ENCODE measurements around the gene DOK1. TPM values are rescaled to one million over a fixed set of nuclear protein-coding genes. Genes with fewer than 3 reads are reported as not detected.

The DOK1 gene
- polyA plus RNA-seq, 3 donors, result 48.0 to 53.6 (median 49.3) TPM

DNA sequence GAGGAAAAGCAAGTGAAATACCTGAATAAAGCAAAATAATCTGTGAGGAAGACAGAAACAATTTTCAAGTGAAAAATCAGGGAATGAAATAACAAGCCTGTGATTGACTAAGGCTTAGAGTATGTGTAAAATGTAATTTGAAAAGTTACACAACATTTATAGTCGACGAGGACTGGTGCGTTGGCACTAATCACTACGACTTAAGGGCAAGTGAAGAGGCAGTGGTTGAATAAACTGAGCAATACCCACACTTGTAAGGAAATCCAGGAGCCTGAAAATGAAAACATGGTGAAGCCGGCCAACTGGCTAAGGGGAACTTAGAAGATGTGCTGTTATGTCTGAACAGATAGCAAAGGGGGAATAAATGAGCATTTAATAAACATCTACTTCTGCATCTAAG, 13.4 kb downstream of the DOK1 start:
- Mint-ChIP-seq H3K4me1 (peaks cover 56% of the 10 kb centered on the region), H3K9me3 (peaks cover 0 to 3% (median 0%) of the 10 kb centered on the region in 7 donors), H3K27me3 (ENCODE audit: low read depth in 3 of 3) (no peaks in the 10 kb centered on the region), H3K27ac (peak overlapping the region in 5 of 7 donors; percentile 51 to 78 (median 57)), H3K4me3 (no peak overlapping the region), H3K36me3 (peaks cover 0 to 4% of the 10 kb centered on the region in 2 donors)
- no peak overlapping the region for H3K4me2 ChIP-seq (replicated peaks; ENCODE audit: extremely low read depth, low read length, poor library complexity, severe bottlenecking)
- intact Hi-C loops (cut with micrococcal nuclease), result no loop called here
- peak overlapping the region; percentile 31 for H2AFZ ChIP-seq (ENCODE audit: insufficient read depth, low read depth, low read length, poor library complexity, severe bottlenecking)
- no peaks in the 10 kb centered on the region for H3K9me3 ChIP-seq (replicated peaks in 1 of 2; ENCODE audit: control insufficient read depth in 1 of 2, insufficient read depth in 1 of 2, low read length in 2 of 2)
- H3K4me1 ChIP-seq (ENCODE audit: control insufficient read depth in 1 of 2, insufficient read depth in 2 of 2, low read length in 2 of 2), result peaks cover 61 to 69% of the 10 kb centered on the region in 2 donors
- H3K4me3 ChIP-seq (replicated peaks in 1 of 3; ENCODE audit: low read depth in 2 of 3, low read length in 3 of 3), result no peak overlapping the region
- TF ChIP-seq, protein P1, sequence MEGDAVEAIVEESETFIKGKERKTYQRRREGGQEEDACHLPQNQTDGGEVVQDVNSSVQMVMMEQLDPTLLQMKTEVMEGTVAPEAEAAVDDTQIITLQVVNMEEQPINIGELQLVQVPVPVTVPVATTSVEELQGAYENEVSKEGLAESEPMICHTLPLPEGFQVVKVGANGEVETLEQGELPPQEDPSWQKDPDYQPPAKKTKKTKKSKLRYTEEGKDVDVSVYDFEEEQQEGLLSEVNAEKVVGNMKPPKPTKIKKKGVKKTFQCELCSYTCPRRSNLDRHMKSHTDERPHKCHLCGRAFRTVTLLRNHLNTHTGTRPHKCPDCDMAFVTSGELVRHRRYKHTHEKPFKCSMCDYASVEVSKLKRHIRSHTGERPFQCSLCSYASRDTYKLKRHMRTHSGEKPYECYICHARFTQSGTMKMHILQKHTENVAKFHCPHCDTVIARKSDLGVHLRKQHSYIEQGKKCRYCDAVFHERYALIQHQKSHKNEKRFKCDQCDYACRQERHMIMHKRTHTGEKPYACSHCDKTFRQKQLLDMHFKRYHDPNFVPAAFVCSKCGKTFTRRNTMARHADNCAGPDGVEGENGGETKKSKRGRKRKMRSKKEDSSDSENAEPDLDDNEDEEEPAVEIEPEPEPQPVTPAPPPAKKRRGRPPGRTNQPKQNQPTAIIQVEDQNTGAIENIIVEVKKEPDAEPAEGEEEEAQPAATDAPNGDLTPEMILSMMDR (IDR thresholded peaks at IDR 0.05), result no peak
- 0% methylated on average over 1 of the region's 5 CpGs for WGBS (ENCODE audit: insufficient coverage)
- no peaks in the 10 kb centered on the region for H4K20me1 ChIP-seq (ENCODE audit: insufficient read depth, low read length)
- H3K9ac ChIP-seq (ENCODE audit: insufficient read depth, low read length, poor library complexity, severe bottlenecking), result no peak overlapping the region
- H3K36me3 ChIP-seq (replicated peaks in 1 of 2; ENCODE audit: control insufficient read depth in 1 of 2, insufficient read depth in 2 of 2, low read length in 2 of 2), result no peaks in the 10 kb centered on the region
- H3K27me3 ChIP-seq (ENCODE audit: control insufficient read depth in 2 of 2, insufficient read depth in 2 of 2, low read length in 2 of 2), result no peaks in the 10 kb centered on the region
- H3K27ac ChIP-seq (ENCODE audit: low read depth in 1 of 2, low read length in 2 of 2), result peak overlapping the region in 1 of 2 donors; percentile 21
- no peaks in the 10 kb centered on the region for H3K79me2 ChIP-seq (ENCODE audit: insufficient read depth, low read length)
- no peak for DNase-seq

DNA sequence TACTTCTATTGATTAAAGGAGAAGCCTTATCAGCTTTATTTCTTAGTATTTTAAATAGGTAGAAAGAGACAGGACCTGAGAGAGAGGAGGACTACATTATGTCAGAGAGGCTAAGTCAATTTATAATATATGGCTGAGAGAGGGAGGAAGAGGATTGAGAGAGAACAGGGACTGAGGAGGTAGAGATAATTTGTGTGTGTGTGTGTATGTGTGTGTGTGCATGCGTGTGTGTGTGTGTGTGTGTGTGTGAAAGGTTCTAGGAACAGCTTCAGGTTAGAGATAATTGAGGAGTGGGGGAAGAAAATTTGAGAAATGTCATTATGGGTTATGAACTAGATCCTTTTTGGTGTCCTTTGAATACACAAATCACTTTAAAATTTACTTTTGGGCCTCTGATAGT, 15.2 kb downstream of the DOK1 start:
- no peaks in the 10 kb centered on the region for H3K27me3 ChIP-seq (ENCODE audit: control insufficient read depth in 2 of 2, insufficient read depth in 2 of 2, low read length in 2 of 2)
- H4K20me1 ChIP-seq (ENCODE audit: insufficient read depth, low read length), result no peaks in the 10 kb centered on the region
- Mint-ChIP-seq H3K9me3 (peaks cover 0 to 3% (median 0%) of the 10 kb centered on the region in 7 donors), H3K27me3 (ENCODE audit: low read depth in 3 of 3) (no peaks in the 10 kb centered on the region), H3K36me3 (peaks cover 0 to 4% of the 10 kb centered on the region in 2 donors), H3K4me3 (no peak overlapping the region), H3K27ac (peak overlapping the region in 1 of 7 donors; percentile 83), H3K4me1 (peaks cover 63% of the 10 kb centered on the region)
- no peak overlapping the region for H3K4me3 ChIP-seq (replicated peaks in 1 of 3; ENCODE audit: low read depth in 2 of 3, low read length in 3 of 3)
- WGBS (ENCODE audit: insufficient coverage), result 100% methylated on average over 1 of the region's 1 CpG
- intact Hi-C loops (cut with micrococcal nuclease), result no loop called here
- H3K9ac ChIP-seq (ENCODE audit: insufficient read depth, low read length, poor library complexity, severe bottlenecking), result no peak overlapping the region
- no peak for DNase-seq
- H3K27ac ChIP-seq (ENCODE audit: low read depth in 1 of 2, low read length in 2 of 2), result no peak overlapping the region
- H3K36me3 ChIP-seq (replicated peaks in 1 of 2; ENCODE audit: control insufficient read depth in 1 of 2, insufficient read depth in 2 of 2, low read length in 2 of 2), result no peaks in the 10 kb centered on the region
- H3K79me2 ChIP-seq (ENCODE audit: insufficient read depth, low read length), result no peaks in the 10 kb centered on the region
- no peak overlapping the region for H2AFZ ChIP-seq (ENCODE audit: insufficient read depth, low read depth, low read length, poor library complexity, severe bottlenecking)
- no peaks in the 10 kb centered on the region for H3K9me3 ChIP-seq (replicated peaks in 1 of 2; ENCODE audit: control insufficient read depth in 1 of 2, insufficient read depth in 1 of 2, low read length in 2 of 2)
- peaks cover 73 to 84% of the 10 kb centered on the region in 2 donors for H3K4me1 ChIP-seq (ENCODE audit: control insufficient read depth in 1 of 2, insufficient read depth in 2 of 2, low read length in 2 of 2)
- TF ChIP-seq, protein P1 (IDR thresholded peaks at IDR 0.05), result no peak
- no peak overlapping the region for H3K4me2 ChIP-seq (replicated peaks; ENCODE audit: extremely low read depth, low read length, poor library complexity, severe bottlenecking)

Data from CD14-positive monocyte (primary cell).